ENCODE results near the gene CD4. TPM values are rescaled to one million over a fixed set of nuclear protein-coding genes. Genes with fewer than 3 reads are reported as not detected.

The CD4 gene
- total and polyA plus RNA-seq, 10 of the 15 experiments (the other 5 are each of a cell fraction or from before 2014, with no cell fraction given), result 0.24 to 1.6 (median 0.69) TPM

- TF ChIP-seq IRF5 (IDR thresholded peaks at IDR 0.05; ENCODE audit: borderline replicate concordance) (no peak), ZNF207 (IDR thresholded peaks at IDR 0.05; ENCODE audit: borderline replicate concordance) (no peak), POLR2AphosphoS2 (IDR thresholded peaks at IDR 0.05; ENCODE audit: low read depth, low read length) (no peak), KAT2A (conservative IDR thresholded peaks at IDR 0.05; ENCODE audit: control insufficient read depth, low read depth, low read length) (no peak), MXI1 (IDR thresholded peaks at IDR 0.05; ENCODE audit: low read depth, low read length) (no peak), RCOR1 (conservative IDR thresholded peaks at IDR 0.05; ENCODE audit: low read depth, low read length) (no peak), PKNOX1 (IDR thresholded peaks at IDR 0.05) (0 out of 2 replicates have a peak, but pooled peaks have one; percentile 13), FOXM1 (IDR thresholded peaks at IDR 0.05; ENCODE audit: low read depth, low read length) (peak; percentile 78; the same call in 1 of the 2 replicates), PRDM15 (CRISPR knock-in tag; IDR thresholded peaks at IDR 0.05) (no peak), YY1 (IDR thresholded peaks at IDR 0.05; ENCODE audit: low read depth, low read length) (0 out of 2 replicates have a peak, but pooled peaks have one; percentile 1), RELB (IDR thresholded peaks at IDR 0.05; ENCODE audit: low read depth) (peak; percentile 17; the same call in 1 of the 2 replicates), POU2F2 (IDR thresholded peaks at IDR 0.05; ENCODE audit: borderline replicate concordance, low read depth, low read length) (no peak; the same call in 2 of the 3 replicates), MAX (IDR thresholded peaks at IDR 0.05; ENCODE audit: low read depth, low read length) (no peak), SPI1 (IDR thresholded peaks at IDR 0.05; ENCODE audit: borderline replicate concordance, insufficient read depth, low read depth, low read length) (peak; percentile 16; the same call in 1 of the 2 replicates), MTA2 (IDR thresholded peaks at IDR 0.05; ENCODE audit: low read depth) (0 out of 2 replicates have a peak, but pooled peaks have one; percentile 23), NFYB (IDR thresholded peaks at IDR 0.05; ENCODE audit: insufficient read depth, low read depth, low read length) (peak; percentile 75; the same call in 1 of the 2 replicates), ESRRA (IDR thresholded peaks at IDR 0.05; ENCODE audit: low read length) (no peak), RUNX3 (IDR thresholded peaks at IDR 0.05; ENCODE audit: low read length) (no peak), NBN (IDR thresholded peaks at IDR 0.05) (peak; percentile 75)
These were observed 25.1 kb upstream of the CD4 start (continued) for GRCh38 chr12:6764011-6764828.

Data from GM12878 (cell line).